GM23248 (cell line): Measurements from ENCODE around the gene PPP5C.

Experiments used
- EZH2 ChIP-seq: fragments of 200-600 bp; sonication (generic); IDR thresholded peaks from 2 replicates; pipeline ENCODE4 v1.6.1; 2018; ENCODE audit warnings: antibody characterized with exemption, mild to moderate bottlenecking; ENCODE audit not compliant: insufficient read depth, poor library complexity, severe bottlenecking
- EZH2phosphoT487 ChIP-seq: fragments of 200-600 bp; sonication (generic); IDR thresholded peaks from 2 replicates; pipeline ENCODE4 v1.6.1; 2018; ENCODE audit warnings: antibody characterized with exemption, moderate library complexity, mild to moderate bottlenecking, low read depth; ENCODE audit not compliant: insufficient read depth

DNA sequence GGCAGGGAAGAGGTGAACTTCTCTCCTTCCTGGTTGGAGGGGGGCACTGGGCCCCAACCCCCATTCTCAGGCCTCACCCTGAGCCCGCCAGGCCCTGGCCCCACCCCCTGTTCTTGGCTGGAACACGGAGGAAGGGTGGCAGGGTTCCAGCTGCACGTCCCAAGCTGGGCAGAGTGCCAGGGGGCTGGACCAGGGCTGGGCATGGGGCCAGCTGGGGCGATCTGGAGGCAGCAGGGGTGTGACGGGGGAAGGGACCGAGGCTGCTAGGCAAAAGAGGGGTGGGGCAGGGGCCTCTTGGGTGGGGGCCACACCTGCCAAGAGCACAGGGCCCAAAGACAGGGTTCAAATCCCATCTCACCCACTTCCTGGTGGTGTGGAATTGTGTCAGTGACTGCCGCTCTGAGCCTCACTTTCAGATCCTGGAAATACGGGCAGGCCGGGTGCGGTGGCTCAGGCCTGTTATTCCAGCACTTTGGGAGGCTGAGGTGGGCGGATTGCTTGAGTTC is 47.8 kb upstream of the PPP5C start:
- TF ChIP-seq EZH2 (no peak), EZH2phosphoT487 (no peak)
